ENCODE results near the gene NNMT. TPM values are rescaled to one million over a fixed set of nuclear protein-coding genes. Genes with fewer than 3 reads are reported as not detected.
A peak's percentile ranks its signal among the peaks of the same experiment; 100 is the strongest.

NNMT gene
- total RNA-seq, 2 experiments from 2014 or later: not detected

DNA sequence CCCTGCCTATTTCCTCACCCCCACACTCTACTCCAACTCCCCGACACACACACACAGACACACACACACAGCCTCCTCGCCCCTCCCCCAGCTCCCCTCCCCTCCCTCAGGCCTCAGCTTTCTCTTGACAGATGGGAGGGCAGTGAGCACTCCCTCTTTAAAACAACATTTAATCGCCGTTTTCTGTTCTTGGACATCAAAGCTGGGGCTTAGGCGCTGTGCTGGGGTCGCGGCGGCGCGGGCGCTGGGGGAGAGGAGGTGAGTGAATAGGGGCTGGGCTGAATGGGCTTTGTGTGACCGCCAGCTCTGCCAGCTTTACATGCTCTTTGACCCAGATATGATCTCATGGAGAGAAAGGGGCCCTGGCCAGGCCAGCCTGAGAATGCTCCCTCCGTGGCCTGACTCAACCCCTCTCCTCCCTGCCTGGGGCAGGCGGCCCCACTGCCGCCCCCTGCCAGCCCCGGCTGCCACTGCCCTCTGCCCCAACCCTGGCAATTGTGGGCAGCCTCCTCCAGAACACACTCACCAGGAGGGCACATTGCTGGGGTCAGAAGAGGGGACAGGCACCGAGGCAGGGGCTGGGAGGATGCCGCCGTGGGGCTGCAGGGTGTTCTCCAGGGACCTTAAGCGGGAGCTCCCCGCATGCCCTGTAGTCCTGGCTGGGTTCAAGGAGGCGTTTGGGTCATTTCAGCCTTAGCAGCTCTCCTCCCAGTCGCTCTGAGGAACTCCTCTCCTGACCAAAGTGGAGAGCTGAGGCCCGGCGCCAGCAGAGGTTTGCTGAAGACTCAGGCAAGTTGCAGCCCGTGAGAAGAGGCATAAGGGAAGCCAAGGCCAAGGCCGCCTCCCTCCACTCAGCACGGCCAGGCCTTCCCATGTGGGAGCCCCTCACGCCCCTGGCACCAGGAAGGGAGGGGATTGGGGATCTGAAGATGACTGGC is 38.3 kb upstream of the NNMT start:
- H3K36me3 Mint-ChIP-seq: no peaks in the 10 kb centered on the region
- H3K27me3 Mint-ChIP-seq: no peaks in the 10 kb centered on the region
- DNase-seq (no peak), ATAC-seq (no peak)
- CTCF ChIA-PET: interaction anchor here (4.6 to 6.9 kb wide), 4 partner anchors 56 to 361 kb away, joined by 26 to 133 read pairs (median 62); no protein-coding TSS in a partner anchor
- no peak overlapping the region for H3K4me3 Mint-ChIP-seq
- no peaks in the 10 kb centered on the region for H3K9me3 Mint-ChIP-seq (ENCODE audit: low read depth)
- no peaks in the 10 kb centered on the region for H3K4me1 Mint-ChIP-seq
- no peak overlapping the region for H3K27ac Mint-ChIP-seq

DNA sequence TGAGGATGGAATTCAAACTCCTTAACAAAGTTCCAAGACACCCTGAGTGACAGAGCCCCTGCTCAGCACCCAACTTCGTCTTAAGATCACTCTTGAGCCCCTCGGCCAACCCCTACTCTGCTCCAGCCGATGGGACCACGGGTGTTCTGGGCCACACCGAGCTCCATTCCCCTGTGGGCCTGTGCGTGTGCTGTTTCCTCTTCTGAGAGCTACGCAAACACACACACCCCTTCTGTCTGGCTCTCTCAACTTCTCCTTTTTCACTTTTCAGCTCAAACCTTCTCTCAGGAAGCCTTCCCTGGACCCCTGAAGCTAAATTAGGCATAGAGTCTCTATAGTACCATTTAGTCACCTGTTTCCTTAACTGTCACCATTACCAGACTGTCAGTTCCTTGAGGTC is 37.5 kb upstream of the NNMT start:
- Mint-ChIP-seq H3K4me3 (no peak overlapping the region), H3K27ac (no peak overlapping the region), H3K4me1 (no peaks in the 10 kb centered on the region), H3K9me3 (ENCODE audit: low read depth) (no peaks in the 10 kb centered on the region), H3K27me3 (no peaks in the 10 kb centered on the region), H3K36me3 (no peaks in the 10 kb centered on the region)
- ATAC-seq (no peak), DNase-seq (no peak)
- CTCF ChIA-PET: interaction anchor here (0.8 to 6.9 kb wide), 8 partner anchors 15 to 362 kb away, joined by 3 to 133 read pairs (median 20); no protein-coding TSS in a partner anchor

DNA sequence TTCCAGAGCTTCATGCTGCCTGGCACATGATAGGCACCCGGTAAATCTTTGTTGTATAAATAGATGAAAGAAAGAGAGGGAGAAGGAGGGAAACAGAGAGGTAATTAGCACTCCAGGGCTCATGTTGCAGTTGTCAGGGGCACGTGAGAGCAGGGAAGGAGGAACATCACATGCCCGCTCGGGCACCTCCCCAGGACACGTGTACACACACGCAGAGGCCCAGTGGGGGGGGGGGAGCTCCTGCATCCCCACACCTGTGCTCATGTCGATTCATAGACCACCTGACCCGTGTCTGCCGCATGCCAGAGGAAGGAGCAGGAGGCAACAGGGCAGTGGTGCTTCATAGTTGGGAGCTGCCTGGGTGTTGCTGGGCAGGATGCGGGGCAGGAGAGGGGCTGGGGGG is 37.1 kb upstream of the NNMT start:
- ATAC-seq (no peak), DNase-seq (no peak)
- Mint-ChIP-seq H3K4me1 (no peaks in the 10 kb centered on the region), H3K36me3 (no peaks in the 10 kb centered on the region), H3K27me3 (no peaks in the 10 kb centered on the region), H3K4me3 (no peak overlapping the region), H3K27ac (no peak overlapping the region), H3K9me3 (ENCODE audit: low read depth) (no peaks in the 10 kb centered on the region)
- CTCF ChIA-PET: interaction anchor here (0.8 to 6.9 kb wide), 11 partner anchors 15 to 362 kb away, joined by 3 to 133 read pairs (median 26); partner anchors contain the start of gene ZBTB16

DNA sequence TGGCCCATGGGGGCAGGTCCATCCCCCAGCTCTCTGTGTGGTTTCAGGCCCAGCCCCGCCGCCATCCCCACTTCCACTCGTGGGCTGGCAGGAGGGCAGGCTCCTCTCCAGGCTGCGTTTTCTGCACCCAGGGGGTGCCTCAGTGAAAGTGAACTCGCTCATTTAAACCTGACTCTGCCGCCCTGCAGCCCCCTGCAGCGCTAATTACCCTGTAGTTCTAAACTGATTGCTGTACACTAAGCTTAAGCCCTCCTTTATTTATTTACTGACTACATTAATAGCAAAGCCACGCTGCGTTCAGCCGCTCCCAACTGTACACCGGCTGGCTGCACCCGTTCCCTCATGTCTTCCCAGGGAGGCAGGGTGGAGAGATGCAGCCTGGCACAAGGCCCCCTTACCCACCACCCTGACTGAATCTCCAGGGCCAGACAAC is 36.6 kb upstream of the NNMT start:
- CTCF ChIA-PET: interaction anchor here (1.0 to 6.9 kb wide), 22 partner anchors 8 to 461 kb away, joined by 3 to 133 read pairs (median 16); partner anchors contain the start of gene ZBTB16
- no peaks in the 10 kb centered on the region for H3K36me3 Mint-ChIP-seq
- H3K9me3 Mint-ChIP-seq (ENCODE audit: low read depth): no peaks in the 10 kb centered on the region
- DNase-seq (no peak), ATAC-seq (no peak)
- H3K4me3 Mint-ChIP-seq: no peak overlapping the region
- H3K27me3 Mint-ChIP-seq: no peaks in the 10 kb centered on the region
- no peak overlapping the region for H3K27ac Mint-ChIP-seq
- H3K4me1 Mint-ChIP-seq: no peaks in the 10 kb centered on the region

DNA sequence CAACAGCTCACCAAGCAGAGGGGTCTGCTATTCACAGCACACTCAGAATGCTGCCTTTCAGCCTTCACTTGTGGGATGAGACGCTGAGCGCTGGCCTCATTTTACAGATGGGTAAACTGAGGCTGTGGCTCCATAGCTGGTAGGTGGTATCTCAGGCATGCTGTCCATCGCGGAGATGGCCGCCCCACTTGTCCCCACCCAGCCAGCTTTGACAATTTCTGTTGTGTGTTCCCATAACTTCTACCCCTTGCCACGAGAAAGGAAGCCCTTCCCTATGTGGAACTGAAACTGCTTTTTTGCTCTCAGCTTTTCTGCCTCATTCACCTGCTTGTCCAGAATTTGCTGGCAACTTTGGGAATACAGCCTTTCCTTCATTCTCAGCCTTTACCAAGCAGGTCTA is 36.1 kb upstream of the NNMT start:
- no peak for ATAC-seq
- DNase-seq: no peak
- Mint-ChIP-seq H3K4me3 (no peak overlapping the region), H3K4me1 (no peaks in the 10 kb centered on the region), H3K27me3 (no peaks in the 10 kb centered on the region), H3K36me3 (no peaks in the 10 kb centered on the region), H3K9me3 (ENCODE audit: low read depth) (no peaks in the 10 kb centered on the region), H3K27ac (no peak overlapping the region)
- CTCF ChIA-PET: interaction anchor here (0.8 to 6.9 kb wide), 44 partner anchors 9 to 462 kb away, joined by 3 to 133 read pairs (median 10); partner anchors contain the start of gene ZBTB16

DNA sequence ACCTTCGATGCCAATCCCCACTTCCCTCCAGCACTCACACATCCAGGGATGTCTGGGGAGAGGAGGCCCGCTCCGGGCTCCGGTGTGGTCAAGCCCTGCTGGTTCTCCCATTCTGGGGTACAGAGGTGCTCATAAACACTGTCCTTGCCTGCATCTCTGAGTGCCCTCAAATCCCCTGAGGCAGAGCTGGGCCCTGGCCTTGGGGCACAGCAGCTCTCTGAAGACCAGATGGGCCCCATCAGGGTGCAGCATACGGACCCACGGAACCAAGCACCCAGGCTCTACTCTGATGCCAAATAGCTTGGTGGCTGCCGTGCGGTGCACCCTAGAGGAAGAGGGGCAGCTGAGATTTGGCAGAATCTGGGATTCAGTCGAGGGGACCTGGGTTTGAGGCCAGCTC is 35.7 kb upstream of the NNMT start:
- H3K36me3 Mint-ChIP-seq: no peaks in the 10 kb centered on the region
- no peaks in the 10 kb centered on the region for H3K9me3 Mint-ChIP-seq (ENCODE audit: low read depth)
- H3K27ac Mint-ChIP-seq: no peak overlapping the region
- ATAC-seq: no peak
- no peak overlapping the region for H3K4me3 Mint-ChIP-seq
- H3K27me3 Mint-ChIP-seq: no peaks in the 10 kb centered on the region
- no peaks in the 10 kb centered on the region for H3K4me1 Mint-ChIP-seq
- CTCF ChIA-PET: interaction anchor here (0.8 to 6.9 kb wide), 62 partner anchors 9 to 462 kb away, joined by 3 to 133 read pairs (median 7); partner anchors contain the start of gene ZBTB16
- DNase-seq: no peak

DNA sequence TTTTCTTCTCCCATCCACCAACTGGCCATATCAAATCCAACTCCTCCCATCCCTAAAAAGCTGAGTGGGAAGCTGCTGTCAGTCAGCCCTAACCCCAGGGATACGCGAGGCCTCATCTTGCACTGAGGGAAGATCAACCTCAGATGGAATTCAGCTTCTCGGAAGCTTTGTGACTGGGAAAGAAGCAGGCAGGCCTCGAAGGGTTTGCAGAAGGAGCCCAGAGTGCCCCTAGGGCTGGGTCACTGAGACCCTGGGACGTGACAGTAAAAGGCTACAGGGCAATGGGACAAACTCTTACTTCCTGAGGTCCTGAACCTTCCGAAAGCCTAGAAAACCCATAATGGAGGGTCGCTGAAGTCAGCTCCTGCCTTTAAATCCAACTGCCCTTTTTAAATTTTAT is 34.4 kb upstream of the NNMT start:
- no peak overlapping the region for H3K27ac Mint-ChIP-seq
- H3K9me3 Mint-ChIP-seq (ENCODE audit: low read depth): no peaks in the 10 kb centered on the region
- H3K27me3 Mint-ChIP-seq: no peaks in the 10 kb centered on the region
- CTCF ChIA-PET: interaction anchor here (0.7 to 6.9 kb wide), 62 partner anchors 10 to 956 kb away, joined by 3 to 133 read pairs (median 6); no protein-coding TSS in a partner anchor
- DNase-seq (no peak), ATAC-seq (no peak)
- no peaks in the 10 kb centered on the region for H3K4me1 Mint-ChIP-seq
- H3K36me3 Mint-ChIP-seq: no peaks in the 10 kb centered on the region
- no peak overlapping the region for H3K4me3 Mint-ChIP-seq

DNA sequence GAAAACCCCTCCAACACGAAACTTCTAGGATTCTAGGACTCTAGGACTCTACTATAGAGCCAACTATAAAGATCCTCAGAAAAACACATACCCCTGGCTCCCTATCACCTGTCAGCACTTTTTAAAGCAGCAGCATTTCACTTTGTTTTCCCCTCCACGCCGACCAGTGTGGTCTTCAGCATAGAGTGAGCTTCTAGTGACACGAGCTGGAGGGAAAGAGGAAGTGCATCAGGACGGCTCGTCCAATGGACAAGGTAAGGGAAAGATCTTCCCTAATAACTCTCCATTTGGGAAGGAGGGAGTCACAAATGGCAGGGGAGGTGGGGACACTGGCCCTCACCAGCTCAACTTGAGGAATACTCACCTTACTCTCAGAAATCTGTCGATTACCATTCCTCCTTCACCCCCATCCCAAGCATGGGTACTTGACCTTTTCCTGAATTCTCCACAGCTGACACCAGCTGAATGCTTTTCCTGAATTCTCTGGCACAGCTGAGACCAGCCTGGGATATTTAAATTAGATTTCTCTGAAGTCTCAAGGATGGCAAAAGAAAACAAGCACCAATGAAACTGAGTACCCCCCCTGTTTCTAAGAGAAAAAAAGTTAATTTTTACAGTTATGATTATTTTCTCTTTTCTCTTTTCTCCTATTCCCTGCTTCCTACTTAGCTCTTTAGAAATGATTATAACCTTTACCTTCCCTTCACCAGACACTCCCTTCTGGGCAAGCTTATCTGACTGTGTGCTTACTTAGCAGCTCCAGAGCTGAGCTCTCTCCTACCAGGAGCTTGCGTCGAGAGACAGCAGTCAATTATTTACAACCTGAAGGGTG is 33.3 kb upstream of the NNMT start:
- DNase-seq (peak; percentile 50), ATAC-seq (peak; percentile 65)
- CTCF ChIA-PET: interaction anchor here (0.6 to 6.9 kb wide), 30 partner anchors 9 to 957 kb away, joined by 3 to 133 read pairs (median 6); no protein-coding TSS in a partner anchor
- Mint-ChIP-seq H3K4me3 (no peak overlapping the region), H3K4me1 (no peaks in the 10 kb centered on the region), H3K27ac (no peak overlapping the region), H3K9me3 (ENCODE audit: low read depth) (no peaks in the 10 kb centered on the region), H3K27me3 (no peaks in the 10 kb centered on the region), H3K36me3 (no peaks in the 10 kb centered on the region)

DNA sequence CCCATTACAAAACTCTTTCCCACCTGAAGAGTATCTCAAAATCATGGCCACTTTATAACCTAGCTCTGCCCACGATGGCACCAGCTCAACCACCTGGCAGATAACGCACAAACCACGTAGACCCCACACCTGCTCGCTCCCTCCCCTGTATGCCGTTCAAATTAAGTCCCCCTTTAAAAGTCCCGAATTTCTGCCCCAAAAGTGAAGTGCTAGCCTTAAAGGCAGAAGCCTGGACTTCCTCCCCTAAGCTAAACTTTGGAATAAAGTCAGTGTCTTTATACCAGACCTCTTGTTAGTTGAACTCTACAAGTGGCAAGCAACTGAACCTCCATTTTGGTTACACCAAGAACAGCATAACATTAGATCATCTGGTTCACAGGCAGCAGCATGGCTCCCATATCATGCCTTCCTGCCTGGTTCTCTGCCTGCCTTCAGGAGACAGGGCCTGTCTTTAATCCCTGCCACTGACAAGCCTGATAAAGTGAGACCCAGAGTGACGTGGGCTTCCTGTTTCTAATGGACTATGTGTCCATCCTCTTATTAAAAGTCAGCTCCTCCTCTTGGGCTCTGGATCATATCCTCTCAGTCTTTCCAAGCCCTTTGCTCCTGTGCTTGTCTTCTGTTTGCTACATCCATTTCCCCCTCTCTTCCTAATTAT is 32.6 kb upstream of the NNMT start:
- no peaks in the 10 kb centered on the region for H3K9me3 Mint-ChIP-seq (ENCODE audit: low read depth)
- H3K36me3 Mint-ChIP-seq: no peaks in the 10 kb centered on the region
- no peak for DNase-seq
- H3K4me1 Mint-ChIP-seq: no peaks in the 10 kb centered on the region
- H3K4me3 Mint-ChIP-seq: no peak overlapping the region
- no peak for ATAC-seq
- H3K27me3 Mint-ChIP-seq: peaks cover 2% of the 10 kb centered on the region
- CTCF ChIA-PET: interaction anchor here (0.6 to 6.9 kb wide), 17 partner anchors 12 to 458 kb away, joined by 3 to 133 read pairs (median 11); no protein-coding TSS in a partner anchor
- no peak overlapping the region for H3K27ac Mint-ChIP-seq

DNA sequence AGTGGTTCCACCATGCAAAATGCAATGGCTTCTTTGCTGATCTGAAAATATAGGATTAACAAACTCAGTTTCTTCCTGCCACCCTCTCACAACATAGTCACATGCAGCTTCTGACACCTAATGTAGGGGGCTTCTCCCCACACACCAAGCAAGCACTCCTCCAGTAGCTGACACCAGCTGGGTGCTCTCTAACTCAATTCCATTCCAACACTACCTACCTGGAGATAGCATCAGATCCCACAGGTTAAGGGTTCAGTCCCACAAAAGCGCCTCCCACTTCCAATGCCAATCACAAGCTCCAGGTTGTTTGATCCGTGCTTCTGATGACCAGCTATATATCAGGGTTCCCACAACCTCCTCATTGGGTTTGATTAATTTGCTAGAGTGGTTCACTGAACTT is 31.8 kb upstream of the NNMT start:
- Mint-ChIP-seq H3K36me3 (no peaks in the 10 kb centered on the region), H3K4me3 (no peak overlapping the region), H3K4me1 (no peaks in the 10 kb centered on the region), H3K9me3 (ENCODE audit: low read depth) (no peaks in the 10 kb centered on the region), H3K27me3 (peaks cover 6% of the 10 kb centered on the region), H3K27ac (no peak overlapping the region)
- DNase-seq (no peak), ATAC-seq (no peak)
- CTCF ChIA-PET: interaction anchor here (1.5 to 6.9 kb wide), 5 partner anchors 228 to 458 kb away, joined by 3 to 133 read pairs (median 50); no protein-coding TSS in a partner anchor

DNA sequence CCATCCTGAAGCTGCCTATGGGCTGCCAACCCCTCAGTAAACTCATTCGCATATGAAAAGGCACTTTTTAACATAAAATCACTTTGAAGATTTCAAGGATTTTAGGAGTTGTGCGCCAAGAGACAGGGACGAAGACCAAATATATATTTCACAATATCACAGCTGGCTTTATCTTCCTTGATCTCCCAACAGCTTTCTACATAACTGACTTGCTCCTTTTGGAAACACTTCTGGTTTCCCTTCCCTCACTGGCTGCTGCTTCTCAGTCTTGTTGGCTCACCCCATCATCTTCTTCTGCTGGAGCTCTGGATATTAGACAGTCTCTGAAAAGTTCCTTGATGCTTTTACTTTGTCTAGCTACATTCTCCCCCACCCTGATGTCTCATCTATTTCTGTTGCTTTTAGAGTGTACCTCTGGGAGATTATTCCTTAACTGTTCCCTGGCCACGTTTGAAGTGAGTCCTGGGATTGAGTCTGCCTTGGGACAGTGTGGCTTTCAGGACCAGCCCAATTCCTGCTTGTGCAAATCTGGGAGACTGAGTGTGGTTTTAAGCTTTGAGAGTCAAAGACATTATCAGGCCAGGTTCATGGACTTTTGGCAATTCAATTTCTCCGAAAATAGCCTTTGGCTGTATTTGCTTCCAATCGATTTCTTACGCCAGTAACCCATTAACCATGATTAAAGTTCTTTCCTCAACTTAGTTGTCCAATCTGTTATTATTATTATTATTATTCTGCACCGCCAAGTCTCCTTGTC is 30.9 kb upstream of the NNMT start:
- Mint-ChIP-seq H3K4me1 (no peaks in the 10 kb centered on the region), H3K9me3 (ENCODE audit: low read depth) (no peaks in the 10 kb centered on the region), H3K27me3 (peaks cover 10% of the 10 kb centered on the region), H3K36me3 (no peaks in the 10 kb centered on the region), H3K27ac (no peak overlapping the region), H3K4me3 (no peak overlapping the region)
- CTCF ChIA-PET: interaction anchor here (1.1 to 6.6 kb wide), 5 partner anchors 207 to 369 kb away, joined by 3 to 99 read pairs (median 4); no protein-coding TSS in a partner anchor
- ATAC-seq (no peak), DNase-seq (no peak)

DNA sequence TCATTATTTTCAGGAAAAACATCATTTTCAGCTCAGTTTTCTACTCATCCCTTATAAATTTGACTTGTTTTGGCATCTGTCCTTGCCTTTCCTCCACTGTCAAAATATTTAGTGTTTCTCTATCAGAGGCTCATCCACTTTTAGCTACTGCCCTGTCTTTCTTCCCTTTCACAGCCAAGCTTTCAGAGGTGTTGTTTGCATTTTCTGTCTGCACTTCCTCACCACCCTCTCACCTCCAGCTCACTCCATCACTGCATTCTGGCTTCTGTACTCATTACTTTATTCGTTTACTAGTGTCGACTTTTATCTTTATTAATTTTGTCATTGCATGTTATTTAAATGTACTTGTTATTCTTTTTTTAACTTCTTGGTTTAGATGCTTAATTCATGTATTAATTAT is 26.7 kb upstream of the NNMT start:
- Mint-ChIP-seq H3K27me3 (peaks cover 45% of the 10 kb centered on the region), H3K36me3 (no peaks in the 10 kb centered on the region), H3K27ac (no peak overlapping the region), H3K4me1 (no peaks in the 10 kb centered on the region), H3K9me3 (ENCODE audit: low read depth) (no peaks in the 10 kb centered on the region), H3K4me3 (no peak overlapping the region)
- DNase-seq (no peak), ATAC-seq (no peak)
- CTCF ChIA-PET: interaction anchor here (2.2 kb wide), 1 partner anchor 275 kb away, joined by 10 read pairs; no protein-coding TSS in a partner anchor
